H1 (cell line): Measurements from ENCODE around the gene CORO6. TPM values are rescaled to one million over a fixed set of nuclear protein-coding genes. Genes with fewer than 3 reads are reported as not detected.

ENCODE experiments used
- CTCF ChIA-PET: fragments of 300-600 bp; sonication (Branson Sonifier 250); formaldehyde crosslinking; loops from one replicate; lab custom pipeline; 2021; ENCODE audit not compliant: partially characterized antibody; lab: Charles Lee
- POLR2A ChIA-PET: fragments of 300-600 bp; sonication (Branson Sonifier 250); formaldehyde crosslinking; loops from one replicate; lab custom pipeline; 2021; ENCODE audit warnings: inconsistent platforms; ENCODE audit not compliant: partially characterized antibody; lab: Charles Lee
- DNase-seq, 2 experiments: peaks; one replicate each; pipeline versions ENCODE4 v3.0.0 to v3.0.0-alpha.2; 2010 to 2022; ENCODE audit warnings: low spot score in 2 of 2, low read depth in 1 of 2, mixed read lengths in 1 of 2
- FAIRE-seq: peaks from 2 replicates; lab custom pipeline; 2011; peaks lifted over from hg19 to GRCh38; lab: Jason Lieb, UNC
- H2AFZ ChIP-seq: 2 replicates; pipeline ENCODE4 v1.8.1; 2012; ENCODE audit warnings: low read length, inconsistent platforms
- H2AK5ac ChIP-seq: 2 replicates; pipeline ENCODE4 v1.6.1; 2013; ENCODE audit warnings: low read depth, low read length
- H2BK120ac ChIP-seq: replicated peaks from 2 replicates; pipeline ENCODE3; 2013; ENCODE audit warnings: low read depth, low read length, inconsistent platforms
- H2BK12ac ChIP-seq: 2 replicates; pipeline ENCODE4 v1.6.1; 2013; ENCODE audit warnings: low read depth, low read length
- H2BK15ac ChIP-seq: 2 replicates; pipeline ENCODE4 v1.6.1; 2013; ENCODE audit warnings: low read length
- H2BK20ac ChIP-seq: 2 replicates; pipeline ENCODE4 v1.6.1; 2013; ENCODE audit warnings: low read length
- H2BK5ac ChIP-seq: 2 replicates; pipeline ENCODE4 v1.6.1; 2013; ENCODE audit warnings: low read depth, low read length
- H3K14ac ChIP-seq: 2 replicates; pipeline ENCODE4 v1.6.1; 2013; ENCODE audit warnings: inconsistent platforms; ENCODE audit not compliant: insufficient read length
- H3K18ac ChIP-seq: 2 replicates; pipeline ENCODE4 v1.6.1; 2013; ENCODE audit warnings: low read length; ENCODE audit errors: extremely low read depth
- H3K23ac ChIP-seq: 2 replicates; pipeline ENCODE4 v1.6.1; 2013; ENCODE audit warnings: inconsistent platforms; ENCODE audit not compliant: insufficient read length
- H3K23me2 ChIP-seq: 2 replicates; pipeline ENCODE4 v1.6.1; 2013; ENCODE audit warnings: low read depth, low read length
- H3K27ac ChIP-seq: 2 replicates; pipeline ENCODE4 v1.6.1; 2011; ENCODE audit warnings: low read depth, low read length, inconsistent platforms
- H3K27me3 ChIP-seq, 4 experiments: replicated peaks in 1 of 4; 1 replicate in 1 of 4; 2 replicates in 3 of 4; pipeline versions ENCODE4 v1.6.1 to v1.8.1; 2011 to 2013; ENCODE audit warnings: low read length in 3 of 4, mild to moderate bottlenecking in 3 of 4, inconsistent platforms in 2 of 4, mixed read lengths in 2 of 4, moderate library complexity in 1 of 4; ENCODE audit not compliant: control insufficient read depth in 3 of 4, insufficient read depth in 3 of 4; ENCODE audit errors: extremely low read depth in 1 of 4
- H3K36me3 ChIP-seq, 4 experiments: 2 replicates each; pipeline versions ENCODE4 v1.6.1 to v1.8.1; 2011 to 2013; ENCODE audit warnings: mild to moderate bottlenecking in 4 of 4, low read length in 3 of 4, moderate library complexity in 2 of 4, control low read depth in 1 of 4, inconsistent platforms in 1 of 4; ENCODE audit not compliant: insufficient read depth in 4 of 4, control insufficient read depth in 2 of 4
- H3K4ac ChIP-seq: replicated peaks from 2 replicates; pipeline ENCODE3; 2013; ENCODE audit warnings: low read length, low read depth, mixed read lengths, inconsistent platforms; ENCODE audit not compliant: insufficient read length
- H3K4me1 ChIP-seq, 4 experiments: replicated peaks in 1 of 4; 1 replicate in 1 of 4; 2 replicates in 3 of 4; pipeline versions ENCODE4 v1.6.1 to v1.8.1; 2011 to 2013; ENCODE audit warnings: low read length in 3 of 4, inconsistent platforms in 2 of 4, mixed read lengths in 1 of 4; ENCODE audit not compliant: insufficient read depth in 4 of 4, control insufficient read depth in 3 of 4
- H3K4me2 ChIP-seq, 2 experiments: 2 replicates each; pipeline versions ENCODE4 v1.6.1 to v1.8.1; 2011 to 2013; ENCODE audit warnings: low read depth in 2 of 2, low read length in 2 of 2, control low read depth in 1 of 2, inconsistent platforms in 1 of 2, mild to moderate bottlenecking in 1 of 2; ENCODE audit not compliant: insufficient read depth in 1 of 2
- H3K4me3 ChIP-seq, 4 experiments: fragments of 200-600, 300-600 bp in 1 of 4; sonication (generic), shearing (Covaris generic), sonication (Bioruptor Twin) in 1 of 4; 2 replicates each; pipeline versions ENCODE4 v1.5.1 to v1.8.1; 2011 to 2016; ENCODE audit warnings: low read length in 4 of 4, low read depth in 3 of 4, control low read depth in 2 of 4, inconsistent platforms in 2 of 4, mild to moderate bottlenecking in 2 of 4, mixed read lengths in 1 of 4, moderate library complexity in 1 of 4; ENCODE audit not compliant: insufficient read depth in 2 of 4; ENCODE audit errors: extremely low read depth in 1 of 4
- H3K56ac ChIP-seq: replicated peaks from 2 replicates; pipeline ENCODE3; 2013; ENCODE audit warnings: low read depth, mild to moderate bottlenecking, mixed read lengths, low read length, inconsistent platforms; ENCODE audit not compliant: insufficient read length
- H3K79me1 ChIP-seq: 2 replicates; pipeline ENCODE4 v1.6.1; 2013; ENCODE audit warnings: low read depth, low read length, control low read depth
- H3K79me2 ChIP-seq, 2 experiments: 2 replicates each; pipeline versions ENCODE4 v1.6.1 to v1.8.1; 2012 to 2013; ENCODE audit warnings: low read length in 2 of 2, mild to moderate bottlenecking in 2 of 2, inconsistent platforms in 1 of 2; ENCODE audit not compliant: insufficient read depth in 2 of 2, control insufficient read depth in 1 of 2
- H3K9ac ChIP-seq, 4 experiments: replicated peaks in 1 of 4; 1 replicate in 1 of 4; 2 replicates in 3 of 4; pipeline versions ENCODE4 v1.6.1 to v1.8.1; 2011 to 2013; ENCODE audit warnings: low read depth in 3 of 4, low read length in 3 of 4, control low read depth in 2 of 4, mild to moderate bottlenecking in 2 of 4, moderate library complexity in 2 of 4, inconsistent platforms in 1 of 4; ENCODE audit errors: extremely low read depth in 1 of 4
- H3K9me3 ChIP-seq, 2 experiments: 2 replicates each; pipeline versions ENCODE4 v1.6.1 to v1.8.1; 2012 to 2013; ENCODE audit warnings: mild to moderate bottlenecking in 2 of 2, moderate library complexity in 2 of 2, control low read depth in 1 of 2, inconsistent platforms in 1 of 2, low read depth in 1 of 2, low read length in 1 of 2, mixed read lengths in 1 of 2; ENCODE audit not compliant: insufficient read depth in 2 of 2
- H4K20me1 ChIP-seq, 2 experiments: replicated peaks in 1 of 2; 2 replicates each; pipeline versions ENCODE3 to v1.8.1; 2011 to 2013; ENCODE audit warnings: inconsistent platforms in 2 of 2, low read length in 2 of 2, mild to moderate bottlenecking in 1 of 2; ENCODE audit not compliant: insufficient read depth in 2 of 2, control insufficient read depth in 1 of 2
- H4K5ac ChIP-seq: 2 replicates; pipeline ENCODE4 v1.6.1; 2013; ENCODE audit warnings: low read length, low read depth, mixed read lengths, inconsistent platforms; ENCODE audit not compliant: insufficient read length
- H4K8ac ChIP-seq: 2 replicates; pipeline ENCODE4 v1.8.0; 2013; ENCODE audit warnings: mild to moderate bottlenecking, moderate library complexity, low read length, inconsistent platforms; ENCODE audit not compliant: insufficient read depth; ENCODE audit errors: extremely low read depth
- H4K91ac ChIP-seq: replicated peaks from 2 replicates; pipeline ENCODE3; 2013; ENCODE audit warnings: low read length, mixed read lengths, inconsistent platforms; ENCODE audit not compliant: insufficient read length
- BACH1 ChIP-seq: IDR thresholded peaks from 2 replicates; pipeline ENCODE4 v1.6.1; 2012; ENCODE audit warnings: low read length, improper control_type of control experiment
- CBX8 ChIP-seq: fragments of 300-800, 300-1000 bp; sonication (generic); IDR thresholded peaks from 2 replicates; pipeline ENCODE4 v1.7.1; 2016; ENCODE audit warnings: low read depth, low read length, borderline replicate concordance
- CHD2 ChIP-seq: IDR thresholded peaks from 2 replicates; pipeline ENCODE4 v1.6.1; 2012; ENCODE audit warnings: low read length, improper control_type of control experiment
- CTCF ChIP-seq, 3 experiments: IDR thresholded peaks; 1 replicate in 2 of 3; 2 replicates in 1 of 3; pipeline versions ENCODE4 v1.5.1 to v1.6.1; 2011; ENCODE audit warnings: low read length in 3 of 3, mild to moderate bottlenecking in 3 of 3, inconsistent platforms in 2 of 3, low read depth in 1 of 3, moderate library complexity in 1 of 3; ENCODE audit not compliant: insufficient read depth in 1 of 3; ENCODE audit errors: control extremely low read depth in 1 of 3
- EP300 ChIP-seq, 2 experiments: IDR thresholded peaks; 1 replicate in 1 of 2; 2 replicates in 1 of 2; pipeline ENCODE4 v1.6.1; 2011 to 2012; ENCODE audit warnings: low read depth in 2 of 2, low read length in 2 of 2, mild to moderate bottlenecking in 2 of 2, borderline replicate concordance in 1 of 2, inconsistent platforms in 1 of 2, moderate library complexity in 1 of 2
- JUND ChIP-seq: IDR thresholded peaks from 2 replicates; pipeline ENCODE4 v1.6.1; 2011; ENCODE audit warnings: mild to moderate bottlenecking, improper control_type of control experiment, low read length
- NANOG ChIP-seq: IDR thresholded peaks from 2 replicates; pipeline ENCODE4 v1.6.1; 2011; ENCODE audit warnings: low read length, low read depth, mild to moderate bottlenecking, inconsistent platforms; ENCODE audit not compliant: insufficient read depth, poor library complexity, severe bottlenecking
- RAD21 ChIP-seq, 2 experiments: IDR thresholded peaks in 1 of 2; conservative IDR thresholded peaks in 1 of 2; 2 replicates each; pipeline ENCODE4 v1.6.1; 2011; ENCODE audit warnings: low read depth in 2 of 2, low read length in 2 of 2, improper control_type of control experiment in 1 of 2, inconsistent platforms in 1 of 2, mild to moderate bottlenecking in 1 of 2, moderate library complexity in 1 of 2
- SIX5 ChIP-seq: IDR thresholded peaks from 2 replicates; pipeline ENCODE4 v1.6.1; 2011; ENCODE audit warnings: mild to moderate bottlenecking, low read depth, low read length
- WGBS, 2 experiments: shearing (Covaris generic) in 1 of 2; methylation state at CpG; one replicate each; pipeline versions ENCODE4 v1.1.6 to v1.1.7; 2013 to 2015; ENCODE audit warnings: low lambda C conversion rate in 2 of 2, mixed read lengths in 2 of 2, inconsistent platforms in 1 of 2, low coverage in 1 of 2, missing lambda C conversion rate in 1 of 2; ENCODE audit not compliant: insufficient replicate concordance in 2 of 2, insufficient coverage in 1 of 2, insufficient read length in 1 of 2; ENCODE audit errors: extremely low coverage in 1 of 2, missing lambda C conversion rate in 1 of 2; 5-methylcytosine and 5-hydroxymethylcytosine counted together
- polyA plus RNA-seq, 7 experiments: library from polyadenylated mRNA; depleted of rRNA in 3 of 7; stranded (reverse) in 5 of 7; unstranded in 2 of 7; fragments of >200 nt in 5 of 7; fragments of 200-250 nt in 2 of 7; gene quantifications; 1 replicate in 5 of 7; 2 replicates in 1 of 7; 4 replicates in 1 of 7; pipeline versions ENCODE4 v1.2.1 to v1.2.3, GENCODE V29; 2011 to 2013; ENCODE audit warnings: missing spikeins in 2 of 7, mixed read lengths in 2 of 7
- total RNA-seq: library from RNA; stranded (reverse); fragmentation: NEBNext Ultra II Directional; extraction: Animal tissue kit (Norgen Biotek cat#: 25700); gene quantifications from 2 replicates; pipeline ENCODE4 v1.2.1, GENCODE V29; 2021

CORO6 gene
- total and polyA plus RNA-seq, 2 of the 8 experiments (the other 6 are each of a cell fraction or from before 2014, with no cell fraction given): 2.5 to 8.6 TPM

- peaks cover 0 to 16% of the 10 kb centered on the region in 2 experiments for H4K20me1 ChIP-seq
- no peak overlapping the region for H3K9ac ChIP-seq
- peaks cover 10 to 60% (median 39%) of the 10 kb centered on the region in 4 experiments for H3K4me1 ChIP-seq
- TF ChIP-seq CBX8 (no peak), BACH1 (no peak), CHD2 (no peak), NANOG (no peak), CTCF (IDR thresholded peaks at IDR 0.05; ENCODE audit: control extremely low read depth in 1 of 3, insufficient read depth in 1 of 3, low read depth in 1 of 3, low read length in 3 of 3) (no peak), JUND (no peak), EP300 (IDR thresholded peaks at IDR 0.05; ENCODE audit: borderline replicate concordance in 1 of 2, low read depth in 2 of 2, low read length in 2 of 2) (no peak), RAD21 (IDR thresholded peaks at IDR 0.05 in 1 of 2, conservative IDR thresholded peaks at IDR 0.05 in 1 of 2; ENCODE audit: low read depth in 2 of 2, low read length in 2 of 2) (no peak), SIX5 (no peak)
These were observed 28.1 kb downstream of the CORO6 start for GRCh38 chr17:29594519-29595090.

More at GRCh38 chr17:29594519-29595090, 28.1 kb downstream of the CORO6 start:
- 0 out of 2 replicates have a peak overlapping the region, but pooled peaks have one; percentile 29 for H2BK15ac ChIP-seq
- no peaks in the 10 kb centered on the region for H3K9me3 ChIP-seq
- peaks cover 9% of the 10 kb centered on the region for H3K79me1 ChIP-seq
- no peak overlapping the region for H2AFZ ChIP-seq
- peak overlapping the region; percentile 75 for H3K4ac ChIP-seq
- no peak overlapping the region for H3K23ac ChIP-seq
- no peak overlapping the region; the same call in 1 of the 2 replicates for H3K18ac ChIP-seq
- no peak overlapping the region for H4K91ac ChIP-seq
- no peak overlapping the region for H3K56ac ChIP-seq
- H2BK20ac ChIP-seq: no peak overlapping the region
- H3K36me3 ChIP-seq: no peaks in the 10 kb centered on the region
- peaks cover 0 to 34% of the 10 kb centered on the region in 2 experiments; a peak in 2 of 4 replicates for H3K79me2 ChIP-seq
- WGBS, 2 experiments: 77% methylated on average over 11 of the region's 11 CpGs; no CpG with 5 or more reads in 1 of the 2 experiments
- H2BK12ac ChIP-seq: no peak overlapping the region; the same call in 1 of the 2 replicates
- CTCF ChIA-PET: interaction anchor here (0.8 to 5.0 kb wide), 9 partner anchors 9 to 642 kb away, joined by 3 to 167 read pairs (median 5); partner anchors contain the start of gene TP53I13
- peak overlapping the region; percentile 86 to 93 for H3K4me2 ChIP-seq
- FAIRE-seq (no peak), DNase-seq (no peak)
- no peak overlapping the region for H3K14ac ChIP-seq
- peaks cover 32% of the 10 kb centered on the region for H3K23me2 ChIP-seq
- H3K27ac ChIP-seq: no peak overlapping the region
- no peak overlapping the region for H4K5ac ChIP-seq
- POLR2A ChIA-PET: interaction anchor here (0.9 to 3.2 kb wide), 4 partner anchors 13 to 23 kb away, joined by 4 to 12 read pairs (median 4); no protein-coding TSS in a partner anchor
- no peak overlapping the region; the same call in 1 of the 2 replicates for H4K8ac ChIP-seq
- peaks cover 0 to 6% (median 5%) of the 10 kb centered on the region in 4 experiments; a peak in 2 of 7 replicates for H3K27me3 ChIP-seq
- H2AK5ac ChIP-seq: no peak overlapping the region; the same call in 1 of the 2 replicates
- H2BK120ac ChIP-seq: no peak overlapping the region
- peak overlapping the region in 3 of 4 experiments; percentile 65 to 83 (median 70); a peak in 6 of 8 replicates for H3K4me3 ChIP-seq
- H2BK5ac ChIP-seq: no peak overlapping the region; the same call in 1 of the 2 replicates
